IgD-negative memory B cell (primary cell): ENCODE measurements around the gene TTYH3. TPM values are rescaled to one million over a fixed set of nuclear protein-coding genes. Genes with fewer than 3 reads are reported as not detected.

ENCODE experiments used
- H3K27ac Mint-ChIP-seq, 3 donors: one replicate each; pipeline ENCODE4 v1.8.0; 2020 to 2022; ENCODE audit warnings: mild to moderate bottlenecking in 3 of 3, mixed read lengths in 3 of 3, moderate library complexity in 1 of 3
- H3K27me3 Mint-ChIP-seq: one replicate; pipeline ENCODE4 v1.8.0; 2021; ENCODE audit warnings: mixed read lengths
- H3K36me3 Mint-ChIP-seq: one replicate; pipeline ENCODE4 v1.8.0; 2020; ENCODE audit warnings: mild to moderate bottlenecking, mixed read lengths
- H3K4me1 Mint-ChIP-seq, 3 donors: one replicate each; pipeline ENCODE4 v1.8.0; 2020 to 2022; ENCODE audit warnings: mixed read lengths in 3 of 3, mild to moderate bottlenecking in 1 of 3
- H3K4me3 Mint-ChIP-seq, 4 donors: one replicate each; pipeline ENCODE4 v1.8.0; 2020 to 2022; ENCODE audit warnings: mild to moderate bottlenecking in 4 of 4, mixed read lengths in 4 of 4, moderate library complexity in 3 of 4
- H3K9me3 Mint-ChIP-seq, 3 donors: one replicate each; pipeline ENCODE4 v1.8.0; 2020 to 2021; ENCODE audit warnings: mixed read lengths in 3 of 3, mild to moderate bottlenecking in 1 of 3
- polyA plus RNA-seq: library from polyadenylated mRNA; unstranded; fragments of 300-500 nt; fragmentation: Illumina TruSeq; gene quantifications from one replicate; pipeline ENCODE4 v1.2.3, GENCODE V29; 2021

The TTYH3 gene
- polyA plus RNA-seq, 1 donor from 2014 or later: 2.0 TPM

- Mint-ChIP-seq H3K9me3 (no peaks in the 10 kb centered on the region), H3K36me3 (peaks cover 2% of the 10 kb centered on the region), H3K27ac (no peak overlapping the region), H3K4me3 (no peak overlapping the region), H3K27me3 (peaks cover 4% of the 10 kb centered on the region), H3K4me1 (peaks cover 0 to 2% (median 0%) of the 10 kb centered on the region in 3 donors)
Measured at GRCh38 chr7:2621061-2621828, 10.5 kb upstream of the TTYH3 start.

- Mint-ChIP-seq H3K36me3 (peaks cover 2% of the 10 kb centered on the region), H3K27me3 (peaks cover 4% of the 10 kb centered on the region), H3K27ac (no peak overlapping the region), H3K9me3 (no peaks in the 10 kb centered on the region), H3K4me3 (no peak overlapping the region), H3K4me1 (peaks cover 0 to 2% (median 0%) of the 10 kb centered on the region in 3 donors)
Measured at GRCh38 chr7:2621948-2622640, 9.7 kb upstream of the TTYH3 start.

- Mint-ChIP-seq H3K36me3 (peaks cover under 1% of the 10 kb centered on the region), H3K4me1 (peaks cover 0 to 2% (median 0%) of the 10 kb centered on the region in 3 donors), H3K27ac (no peak overlapping the region), H3K4me3 (no peak overlapping the region), H3K9me3 (no peaks in the 10 kb centered on the region), H3K27me3 (peaks cover 4% of the 10 kb centered on the region)
Measured at GRCh38 chr7:2622869-2623697, 8.7 kb upstream of the TTYH3 start.

- Mint-ChIP-seq H3K4me3 (no peak overlapping the region), H3K36me3 (no peaks in the 10 kb centered on the region), H3K27me3 (peaks cover 2% of the 10 kb centered on the region), H3K4me1 (peaks cover 0 to 2% (median 0%) of the 10 kb centered on the region in 3 donors), H3K9me3 (no peaks in the 10 kb centered on the region), H3K27ac (no peak overlapping the region)
Measured at GRCh38 chr7:2623698-2624014, 8.1 kb upstream of the TTYH3 start.

- no peaks in the 10 kb centered on the region for H3K36me3 Mint-ChIP-seq
- no peaks in the 10 kb centered on the region for H3K27me3 Mint-ChIP-seq
- H3K4me3 Mint-ChIP-seq: no peak overlapping the region
- no peak overlapping the region for H3K27ac Mint-ChIP-seq
- peaks cover 0 to 2% (median 0%) of the 10 kb centered on the region in 3 donors for H3K4me1 Mint-ChIP-seq
- H3K9me3 Mint-ChIP-seq: no peaks in the 10 kb centered on the region
Measured at GRCh38 chr7:2624293-2624886, 7.4 kb upstream of the TTYH3 start.

- H3K27ac Mint-ChIP-seq: no peak overlapping the region
- peaks cover 0 to 3% (median 2%) of the 10 kb centered on the region in 3 donors for H3K4me1 Mint-ChIP-seq
- no peak overlapping the region for H3K4me3 Mint-ChIP-seq
- H3K36me3 Mint-ChIP-seq: no peaks in the 10 kb centered on the region
- H3K9me3 Mint-ChIP-seq: no peaks in the 10 kb centered on the region
- H3K27me3 Mint-ChIP-seq: no peaks in the 10 kb centered on the region
Measured at GRCh38 chr7:2626498-2627117, 5.2 kb upstream of the TTYH3 start.

GRCh38 chr7:2627258-2628129 is 4.3 kb upstream of the TTYH3 start:
- peaks cover 0 to 3% (median 2%) of the 10 kb centered on the region in 3 donors for H3K4me1 Mint-ChIP-seq
- H3K4me3 Mint-ChIP-seq: no peak overlapping the region
- H3K36me3 Mint-ChIP-seq: no peaks in the 10 kb centered on the region
- H3K27ac Mint-ChIP-seq: no peak overlapping the region
- H3K9me3 Mint-ChIP-seq: no peaks in the 10 kb centered on the region
- no peaks in the 10 kb centered on the region for H3K27me3 Mint-ChIP-seq

- Mint-ChIP-seq H3K4me1 (peaks cover 1 to 3% (median 2%) of the 10 kb centered on the region in 3 donors), H3K9me3 (no peaks in the 10 kb centered on the region), H3K4me3 (no peak overlapping the region), H3K36me3 (no peaks in the 10 kb centered on the region), H3K27me3 (no peaks in the 10 kb centered on the region), H3K27ac (no peak overlapping the region)
Measured at GRCh38 chr7:2628130-2628482, 3.7 kb upstream of the TTYH3 start.

- Mint-ChIP-seq H3K36me3 (no peaks in the 10 kb centered on the region), H3K4me3 (peak overlapping the region in 1 of 4 donors; percentile 8), H3K9me3 (no peaks in the 10 kb centered on the region)
Measured at GRCh38 chr7:2628891-2629290, 2.9 kb upstream of the TTYH3 start.

GRCh38 chr7:2629746-2630681 is 1.8 kb upstream of the TTYH3 start:
- Mint-ChIP-seq H3K9me3 (no peaks in the 10 kb centered on the region), H3K4me3 (peak overlapping the region in 3 of 4 donors; percentile 14 to 30 (median 22)), H3K27ac (no peak overlapping the region), H3K27me3 (no peaks in the 10 kb centered on the region), H3K4me1 (peaks cover 6 to 7% (median 6%) of the 10 kb centered on the region in 3 donors), H3K36me3 (no peaks in the 10 kb centered on the region)

More at GRCh38 chr7:2628891-2629290, 2.9 kb upstream of the TTYH3 start:
- Mint-ChIP-seq H3K27ac (peak overlapping the region in 1 of 3 donors; percentile 9), H3K4me1 (peaks cover 3 to 6% (median 3%) of the 10 kb centered on the region in 3 donors), H3K27me3 (no peaks in the 10 kb centered on the region)

- peak overlapping the region; percentile 84 to 97 (median 95) for H3K4me3 Mint-ChIP-seq
- peak overlapping the region; percentile 31 to 94 (median 91) for H3K27ac Mint-ChIP-seq
Measured at GRCh38 chr7:2632733-2633537, 1.1 kb downstream of the TTYH3 start.

GRCh38 chr7:2633538-2634266 is 1.9 kb downstream of the TTYH3 start:
- Mint-ChIP-seq H3K36me3 (no peaks in the 10 kb centered on the region), H3K9me3 (no peaks in the 10 kb centered on the region), H3K27ac (peak overlapping the region; percentile 78 to 91 (median 79)), H3K4me3 (peak overlapping the region; percentile 84 to 97 (median 93)), H3K4me1 (peaks cover 12 to 19% (median 16%) of the 10 kb centered on the region in 3 donors), H3K27me3 (no peaks in the 10 kb centered on the region)

More at GRCh38 chr7:2632733-2633537, 1.1 kb downstream of the TTYH3 start:
- no peaks in the 10 kb centered on the region for H3K9me3 Mint-ChIP-seq
- no peaks in the 10 kb centered on the region for H3K27me3 Mint-ChIP-seq
- peaks cover 12 to 19% (median 15%) of the 10 kb centered on the region in 3 donors for H3K4me1 Mint-ChIP-seq
- H3K36me3 Mint-ChIP-seq: no peaks in the 10 kb centered on the region
